Measurements from ENCODE around the gene ASCL3.

DNA sequence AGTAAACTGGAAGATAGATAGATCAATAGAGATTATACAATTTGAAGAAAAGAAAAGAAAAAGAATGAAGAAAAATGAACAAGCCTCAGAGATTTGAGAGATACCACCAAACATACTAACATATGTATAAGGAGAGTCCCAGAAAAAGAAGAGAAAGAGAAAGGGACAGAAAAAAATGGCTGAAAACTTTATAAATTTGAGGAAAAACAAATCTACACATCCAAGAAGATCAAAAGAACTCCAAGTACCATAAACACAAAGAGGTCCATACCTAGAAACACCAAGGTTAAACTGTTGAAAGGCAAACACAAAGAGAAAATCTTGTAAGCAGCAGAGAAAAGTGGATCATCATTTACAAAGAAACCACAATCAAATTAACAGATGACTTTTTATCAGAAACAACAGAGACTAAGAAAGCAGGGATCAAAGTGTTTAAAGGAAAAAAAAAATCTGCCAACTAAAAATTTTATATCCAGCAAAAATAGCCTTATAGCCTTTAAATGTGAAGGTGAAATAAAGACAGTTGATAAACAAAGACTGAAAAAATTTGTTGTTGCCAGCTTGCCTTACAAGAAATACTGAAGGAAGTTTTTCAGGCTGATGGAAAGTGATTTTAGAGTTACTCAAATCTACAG, 43.6 kb downstream of the ASCL3 start:
- TF ChIP-seq EZH2 (IDR thresholded peaks at IDR 0.05; ENCODE audit: insufficient read depth, poor library complexity, severe bottlenecking): no peak
- TF ChIP-seq EZH2phosphoT487 (IDR thresholded peaks at IDR 0.05; ENCODE audit: insufficient read depth, low read depth): no peak

All from GM23248 (cell line).